Activated CD8-positive, alpha-beta T cell treated with anti-CD3 and anti-CD28 coated beads for 36 hours (primary cell): ENCODE data around the gene PTPRD. TPM values are rescaled to one million over a fixed set of nuclear protein-coding genes. Genes with fewer than 3 reads are reported as not detected.

Source experiments
- ATAC-seq: fragments of 200-7000 bp; cut with Tn5 transposase; one replicate; pipeline ENCODE4 v1.10.0; 2021; ENCODE audit warnings: mild to moderate bottlenecking, moderate library complexity
- CTCF ChIA-PET: fragments of 350-600 bp; sonication (Branson Sonifier 250); formaldehyde crosslinking; loops from one replicate; lab custom pipeline; 2021; ENCODE audit warnings: antibody characterized with exemption; lab: Charles Lee
- POLR2A ChIA-PET: fragments of 350-600 bp; sonication (Branson Sonifier 250); formaldehyde crosslinking; loops from one replicate; lab custom pipeline; 2021; ENCODE audit warnings: antibody characterized with exemption; lab: Charles Lee
- DNase-seq: peaks from one replicate; pipeline ENCODE4 v3.0.0-alpha.2; 2020
- H3K27ac Mint-ChIP-seq: one replicate; pipeline ENCODE4 v1.8.0; 2021; ENCODE audit warnings: mild to moderate bottlenecking, mixed read lengths
- H3K27me3 Mint-ChIP-seq: one replicate; pipeline ENCODE4 v1.8.0; 2021; ENCODE audit warnings: mixed read lengths
- H3K36me3 Mint-ChIP-seq: one replicate; pipeline ENCODE4 v1.8.0; 2021; ENCODE audit warnings: low read depth, mixed read lengths
- H3K4me1 Mint-ChIP-seq: one replicate; pipeline ENCODE4 v1.8.0; 2021; ENCODE audit warnings: low read depth, mixed read lengths
- H3K4me3 Mint-ChIP-seq: one replicate; pipeline ENCODE4 v1.8.0; 2021; ENCODE audit warnings: mild to moderate bottlenecking, moderate library complexity, mixed read lengths
- H3K9me3 Mint-ChIP-seq: one replicate; pipeline ENCODE4 v1.8.0; 2021; ENCODE audit warnings: mixed read lengths
- intact Hi-C: fragments of 100-400 bp; cut with micrococcal nuclease; formaldehyde crosslinking; loops from one replicate; pipeline ENCODE4 v1.10.0; 2022
- total RNA-seq, 2 experiments: library from RNA; stranded (reverse); gene quantifications; one replicate each; pipeline ENCODE4 v1.2.3, GENCODE V29; 2021
- TF ChIP-seq, protein P1 (sequence below): fragments of 200-600 bp; IDR thresholded peaks from one replicate; pipeline ENCODE4 v1.8.0; 2022; ENCODE audit warnings: antibody characterized with exemption, mild to moderate bottlenecking

PTPRD gene
- total RNA-seq, 2 experiments from 2014 or later, result not detected

DNA sequence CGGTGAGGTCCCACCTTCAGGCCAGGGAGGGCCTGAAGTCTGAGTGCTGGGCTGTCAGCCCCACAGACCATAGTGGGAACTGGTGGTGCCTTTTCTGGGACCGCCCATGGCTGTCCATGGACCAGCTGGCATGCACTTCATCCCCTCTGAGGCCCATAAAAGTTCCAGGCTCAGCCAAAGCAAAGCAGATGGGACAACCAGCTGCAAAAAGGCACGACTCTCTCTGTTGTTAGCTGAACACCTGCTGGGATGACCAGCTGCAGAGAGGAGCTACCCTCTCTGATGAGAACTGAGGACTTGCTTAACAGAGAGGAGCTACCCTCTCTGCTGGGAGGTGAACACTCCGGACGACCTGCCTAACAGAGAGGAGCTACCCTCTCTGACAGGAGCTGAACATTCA lies 1968.9 kb downstream of the PTPRD start:
- Mint-ChIP-seq H3K36me3 (no peaks in the 10 kb centered on the region), H3K4me1 (no peaks in the 10 kb centered on the region), H3K9me3 (no peaks in the 10 kb centered on the region), H3K4me3 (no peak overlapping the region), H3K27me3 (no peaks in the 10 kb centered on the region), H3K27ac (no peak overlapping the region)
- no peak for DNase-seq
- no peak for ATAC-seq
- TF ChIP-seq, protein P1, sequence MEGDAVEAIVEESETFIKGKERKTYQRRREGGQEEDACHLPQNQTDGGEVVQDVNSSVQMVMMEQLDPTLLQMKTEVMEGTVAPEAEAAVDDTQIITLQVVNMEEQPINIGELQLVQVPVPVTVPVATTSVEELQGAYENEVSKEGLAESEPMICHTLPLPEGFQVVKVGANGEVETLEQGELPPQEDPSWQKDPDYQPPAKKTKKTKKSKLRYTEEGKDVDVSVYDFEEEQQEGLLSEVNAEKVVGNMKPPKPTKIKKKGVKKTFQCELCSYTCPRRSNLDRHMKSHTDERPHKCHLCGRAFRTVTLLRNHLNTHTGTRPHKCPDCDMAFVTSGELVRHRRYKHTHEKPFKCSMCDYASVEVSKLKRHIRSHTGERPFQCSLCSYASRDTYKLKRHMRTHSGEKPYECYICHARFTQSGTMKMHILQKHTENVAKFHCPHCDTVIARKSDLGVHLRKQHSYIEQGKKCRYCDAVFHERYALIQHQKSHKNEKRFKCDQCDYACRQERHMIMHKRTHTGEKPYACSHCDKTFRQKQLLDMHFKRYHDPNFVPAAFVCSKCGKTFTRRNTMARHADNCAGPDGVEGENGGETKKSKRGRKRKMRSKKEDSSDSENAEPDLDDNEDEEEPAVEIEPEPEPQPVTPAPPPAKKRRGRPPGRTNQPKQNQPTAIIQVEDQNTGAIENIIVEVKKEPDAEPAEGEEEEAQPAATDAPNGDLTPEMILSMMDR, result no peak
- ChIA-PET CTCF (no interaction called here), POLR2A (no interaction called here)
- intact Hi-C loops, result no loop called here

DNA sequence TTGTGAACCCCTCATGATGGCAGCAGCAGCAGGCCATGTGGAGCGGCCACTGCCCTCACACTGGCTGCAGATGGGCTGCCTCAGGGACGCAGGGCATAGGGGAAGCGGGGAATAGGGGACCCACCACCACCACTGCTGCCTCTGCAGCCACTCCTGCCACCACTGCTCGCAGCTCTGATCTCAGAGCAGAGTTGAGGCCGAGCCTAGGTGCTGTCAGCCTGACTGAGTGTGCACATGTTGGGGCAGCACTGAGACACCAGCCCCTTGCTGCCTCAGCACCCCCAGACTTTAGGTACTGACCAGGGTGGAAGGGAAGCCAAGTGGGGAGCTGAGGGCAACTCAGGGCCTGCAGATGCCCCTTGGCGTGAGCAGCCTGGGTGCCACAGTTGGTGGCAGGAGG lies 1969.3 kb downstream of the PTPRD start:
- ChIA-PET CTCF (no interaction called here), POLR2A (no interaction called here)
- ATAC-seq (no peak), DNase-seq (no peak)
- Mint-ChIP-seq H3K4me3 (no peak overlapping the region), H3K36me3 (no peaks in the 10 kb centered on the region), H3K27ac (no peak overlapping the region), H3K9me3 (no peaks in the 10 kb centered on the region), H3K27me3 (no peaks in the 10 kb centered on the region), H3K4me1 (no peaks in the 10 kb centered on the region)
- intact Hi-C loops, result no loop called here
- TF ChIP-seq, protein P1, result no peak

DNA sequence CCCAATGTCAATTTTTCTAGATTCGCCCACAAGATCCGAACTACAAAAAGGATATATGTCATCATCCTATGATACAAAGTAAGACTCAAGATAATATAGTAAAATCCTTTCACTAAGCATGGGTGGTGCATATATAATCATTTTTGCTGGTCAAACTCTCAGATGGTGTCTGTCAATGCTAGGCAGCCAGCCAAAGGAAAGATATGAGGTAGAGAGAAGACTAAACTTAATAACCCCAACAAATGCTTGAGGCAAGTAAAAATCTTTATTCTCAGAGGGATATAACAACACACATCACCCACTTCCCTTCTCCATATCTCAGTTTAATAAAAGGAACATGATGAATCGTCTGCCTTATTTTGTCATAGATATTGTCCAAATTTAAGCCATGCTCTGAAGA lies 1972.0 kb downstream of the PTPRD start:
- ChIA-PET POLR2A (no interaction called here), CTCF (no interaction called here)
- TF ChIP-seq, protein P1, result no peak
- intact Hi-C loops, result no loop called here
- H3K4me3 Mint-ChIP-seq, result no peak overlapping the region
- no peak for DNase-seq
- no peak for ATAC-seq
- no peaks in the 10 kb centered on the region for H3K36me3 Mint-ChIP-seq
- H3K27ac Mint-ChIP-seq, result no peak overlapping the region
- no peaks in the 10 kb centered on the region for H3K9me3 Mint-ChIP-seq
- no peaks in the 10 kb centered on the region for H3K27me3 Mint-ChIP-seq
- no peaks in the 10 kb centered on the region for H3K4me1 Mint-ChIP-seq

DNA sequence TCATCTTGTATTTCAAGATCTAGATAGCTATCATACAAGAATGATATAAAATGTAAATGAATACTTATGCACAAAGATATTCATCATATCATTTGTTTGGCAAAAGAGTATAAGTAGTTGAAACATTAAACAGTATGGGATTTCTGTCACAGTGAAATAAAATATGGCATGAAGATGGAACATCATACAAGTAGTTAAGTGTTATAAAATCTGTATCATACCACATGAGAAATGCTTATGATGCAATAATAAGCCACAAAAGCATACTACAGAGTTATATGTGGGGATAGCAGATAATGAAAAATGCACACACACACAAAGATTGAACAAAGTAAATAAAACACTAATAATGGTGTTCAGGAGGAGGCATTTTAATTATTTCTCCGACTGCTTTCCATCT lies 1975.2 kb downstream of the PTPRD start:
- Mint-ChIP-seq H3K27me3 (no peaks in the 10 kb centered on the region), H3K4me1 (no peaks in the 10 kb centered on the region), H3K36me3 (no peaks in the 10 kb centered on the region), H3K9me3 (no peaks in the 10 kb centered on the region), H3K4me3 (no peak overlapping the region), H3K27ac (no peak overlapping the region)
- TF ChIP-seq, protein P1, result no peak
- CTCF ChIA-PET, result interaction anchor here (1.3 kb wide), 1 partner anchor 11 kb away, joined by 3 read pairs; no protein-coding TSS in a partner anchor
- ATAC-seq (no peak), DNase-seq (no peak)
- intact Hi-C loops, result no loop called here
- POLR2A ChIA-PET, result no interaction called here

DNA sequence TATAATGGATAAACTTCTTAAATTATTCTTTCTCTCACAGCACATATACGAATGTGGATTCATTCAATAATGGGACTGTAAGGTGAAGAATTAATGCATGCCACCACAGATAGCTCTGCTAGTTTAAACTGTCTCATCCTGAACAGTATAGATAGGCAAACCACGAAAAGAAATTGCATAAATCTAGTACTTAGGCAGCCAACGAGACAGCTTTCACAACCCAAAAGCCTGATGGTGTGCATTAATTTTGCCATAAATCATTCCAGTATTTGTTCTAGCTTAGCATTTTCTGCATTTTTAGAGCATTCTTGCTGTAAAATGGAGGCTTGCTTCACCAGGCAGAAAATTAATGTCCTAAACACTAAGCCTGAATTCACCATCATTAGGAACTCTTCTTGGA lies 1979.0 kb downstream of the PTPRD start:
- Mint-ChIP-seq H3K9me3 (no peaks in the 10 kb centered on the region), H3K4me3 (no peak overlapping the region), H3K4me1 (no peaks in the 10 kb centered on the region), H3K27ac (no peak overlapping the region), H3K27me3 (no peaks in the 10 kb centered on the region), H3K36me3 (no peaks in the 10 kb centered on the region)
- intact Hi-C loops, result no loop called here
- ATAC-seq (no peak), DNase-seq (no peak)
- ChIA-PET CTCF (no interaction called here), POLR2A (no interaction called here)
- TF ChIP-seq, protein P1, result no peak
